ENCODE data around the gene RGS9BP.
"Not testable (repeated sequence)": the region's sequence is repeated elsewhere in the genome, so short reads cannot be mapped to it uniquely, and the experiment has no call there.

- not testable (repeated sequence) for TF ChIP-seq SP1 (IDR thresholded peaks at IDR 0.05; ENCODE audit: low read depth, low read length); POLR2A (IDR thresholded peaks at IDR 0.05; ENCODE audit: low read depth, low read length); ZBTB33 (IDR thresholded peaks at IDR 0.05); FOXM1 (IDR thresholded peaks at IDR 0.05; ENCODE audit: low read depth, low read length); CTCF (IDR thresholded peaks at IDR 0.05 in 2 of 3, conservative IDR thresholded peaks at IDR 0.05 in 1 of 3; ENCODE audit: control insufficient read depth in 2 of 3, extremely low read depth in 1 of 3, insufficient read depth in 1 of 3, low read depth in 3 of 3, low read length in 3 of 3); SMARCA5 (IDR thresholded peaks at IDR 0.05); ESRRA (IDR thresholded peaks at IDR 0.05; ENCODE audit: low read length); NFYB (IDR thresholded peaks at IDR 0.05; ENCODE audit: insufficient read depth, low read depth, low read length); TAF1 (IDR thresholded peaks at IDR 0.05; ENCODE audit: borderline replicate concordance, low read depth, low read length); POLR2AphosphoS5 (IDR thresholded peaks at IDR 0.05; ENCODE audit: low read length)
Measured at GRCh38 chr19:32716203-32716602, 40.6 kb downstream of the RGS9BP start.
